HAP-1 (cell line): ENCODE data around the gene HIBCH.

Experiments used
- DNase-seq, 2 experiments: peaks; one replicate each; pipeline ENCODE4 v3.0.0-alpha.2; 2016 to 2020; ENCODE audit warnings: low spot score in 2 of 2
- H3K27me3 ChIP-seq: fragments of 250-450 bp; sonication (Bioruptor Pico); 2 replicates; pipeline ENCODE4 v1.5.1; 2020; ENCODE audit warnings: low read depth, mild to moderate bottlenecking, moderate library complexity
- H3K36me3 ChIP-seq: fragments of 250-450 bp; sonication (Bioruptor Pico); replicated peaks from 2 replicates; pipeline ENCODE4 v1.5.1; 2020; ENCODE audit warnings: mild to moderate bottlenecking
- H3K4me1 ChIP-seq: fragments of 250-450 bp; sonication (Bioruptor Pico); 2 replicates; pipeline ENCODE4 v1.5.1; 2020; ENCODE audit warnings: mild to moderate bottlenecking
- H3K4me3 ChIP-seq: fragments of 250-450 bp; sonication (Bioruptor Pico); 2 replicates; pipeline ENCODE4 v1.5.1; 2020; ENCODE audit warnings: mild to moderate bottlenecking, moderate library complexity
- H3K9me3 ChIP-seq: fragments of 250-450 bp; sonication (Bioruptor Pico); 2 replicates; pipeline ENCODE4 v1.5.1; 2020; ENCODE audit warnings: mild to moderate bottlenecking, moderate library complexity
- in situ Hi-C: fragments of 300-500 bp; cut with MboI; formaldehyde crosslinking; loops from 3 replicates; pipeline ENCODE4 v1.14.3; 2020; ENCODE audit warnings: low sequenced_read_pairs, inconsistent platforms, mixed read lengths

Gene HIBCH

GRCh38 chr2:190221429-190221828 lies 98.2 kb downstream of the HIBCH start:
- in situ Hi-C loops = no loop called here
- no peaks in the 10 kb centered on the region for H3K27me3 ChIP-seq
- no peak overlapping the region for H3K4me3 ChIP-seq
- H3K36me3 ChIP-seq = no peaks in the 10 kb centered on the region; the same call in 1 of the 2 replicates
- H3K9me3 ChIP-seq = no peaks in the 10 kb centered on the region
- no peaks in the 10 kb centered on the region for H3K4me1 ChIP-seq
- DNase-seq = no peak

- Histone ChIP-seq H3K36me3 (no peaks in the 10 kb centered on the region; the same call in 1 of the 2 replicates), H3K27me3 (no peaks in the 10 kb centered on the region), H3K4me3 (no peak overlapping the region), H3K9me3 (no peaks in the 10 kb centered on the region), H3K4me1 (peaks cover 13% of the 10 kb centered on the region)
- in situ Hi-C loops = no loop called here
- DNase-seq = no peak
Observed at GRCh38 chr2:190219186-190219585, 100.4 kb downstream of the HIBCH start.

- no peaks in the 10 kb centered on the region for H3K9me3 ChIP-seq
- H3K36me3 ChIP-seq = no peaks in the 10 kb centered on the region; the same call in 1 of the 2 replicates
- in situ Hi-C loops = no loop called here
- DNase-seq = no peak
- H3K27me3 ChIP-seq = no peaks in the 10 kb centered on the region
- peaks cover 13% of the 10 kb centered on the region for H3K4me1 ChIP-seq
- H3K4me3 ChIP-seq = no peak overlapping the region
Observed at GRCh38 chr2:190217616-190218015, 102.0 kb downstream of the HIBCH start.

- DNase-seq = peak in 1 of 2 experiments; percentile 44
- Histone ChIP-seq H3K36me3 (no peaks in the 10 kb centered on the region; the same call in 1 of the 2 replicates), H3K9me3 (no peaks in the 10 kb centered on the region), H3K4me3 (no peak overlapping the region), H3K4me1 (peaks cover 13% of the 10 kb centered on the region), H3K27me3 (no peaks in the 10 kb centered on the region)
- in situ Hi-C loops = no loop called here
Observed at GRCh38 chr2:190216829-190217228, 102.8 kb downstream of the HIBCH start.

GRCh38 chr2:190215620-190216019 lies 104.0 kb downstream of the HIBCH start:
- no peaks in the 10 kb centered on the region for H3K9me3 ChIP-seq
- no peaks in the 10 kb centered on the region; the same call in 1 of the 2 replicates for H3K36me3 ChIP-seq
- no peaks in the 10 kb centered on the region for H3K27me3 ChIP-seq
- H3K4me3 ChIP-seq = no peak overlapping the region
- H3K4me1 ChIP-seq = peaks cover 13% of the 10 kb centered on the region
- in situ Hi-C loops = no loop called here
- peak in 1 of 2 experiments; percentile 41 for DNase-seq

- in situ Hi-C loops = no loop called here
- H3K9me3 ChIP-seq = no peaks in the 10 kb centered on the region
- DNase-seq = no peak
- no peaks in the 10 kb centered on the region; the same call in 1 of the 2 replicates for H3K36me3 ChIP-seq
- H3K27me3 ChIP-seq = no peaks in the 10 kb centered on the region
- H3K4me3 ChIP-seq = no peak overlapping the region
- H3K4me1 ChIP-seq = peaks cover 13% of the 10 kb centered on the region
Observed at GRCh38 chr2:190214426-190215194, 105.0 kb downstream of the HIBCH start.

- H3K4me1 ChIP-seq = peaks cover 13% of the 10 kb centered on the region
- H3K36me3 ChIP-seq = no peaks in the 10 kb centered on the region; the same call in 1 of the 2 replicates
- H3K27me3 ChIP-seq = no peaks in the 10 kb centered on the region
- H3K4me3 ChIP-seq = no peak overlapping the region
- DNase-seq = no peak
- in situ Hi-C loops = no loop called here
- no peaks in the 10 kb centered on the region for H3K9me3 ChIP-seq
Observed at GRCh38 chr2:190213441-190214335, 105.9 kb downstream of the HIBCH start.

- in situ Hi-C loops = no loop called here
- DNase-seq = no peak
- Histone ChIP-seq H3K36me3 (no peaks in the 10 kb centered on the region; the same call in 1 of the 2 replicates), H3K27me3 (no peaks in the 10 kb centered on the region), H3K9me3 (no peaks in the 10 kb centered on the region), H3K4me3 (no peak overlapping the region), H3K4me1 (peaks cover 7% of the 10 kb centered on the region)
Observed at GRCh38 chr2:190210471-190210870, 109.2 kb downstream of the HIBCH start.

GRCh38 chr2:190209559-190209958 lies 110.1 kb downstream of the HIBCH start:
- Histone ChIP-seq H3K27me3 (no peaks in the 10 kb centered on the region), H3K36me3 (no peaks in the 10 kb centered on the region; the same call in 1 of the 2 replicates), H3K9me3 (no peaks in the 10 kb centered on the region), H3K4me3 (no peak overlapping the region), H3K4me1 (no peaks in the 10 kb centered on the region)
- no peak for DNase-seq
- in situ Hi-C loops = no loop called here

- H3K4me3 ChIP-seq = no peak overlapping the region
- in situ Hi-C loops = no loop called here
- DNase-seq = no peak
- no peaks in the 10 kb centered on the region for H3K4me1 ChIP-seq
- H3K36me3 ChIP-seq = peaks cover 5% of the 10 kb centered on the region; the same call in 1 of the 2 replicates
- no peaks in the 10 kb centered on the region for H3K9me3 ChIP-seq
- H3K27me3 ChIP-seq = no peaks in the 10 kb centered on the region
Observed at GRCh38 chr2:190207930-190208329, 111.7 kb downstream of the HIBCH start.

GRCh38 chr2:190205657-190206056 lies 114.0 kb downstream of the HIBCH start:
- Histone ChIP-seq H3K36me3 (0 out of 2 replicates have a peak, but pooled peaks cover 5% of the 10 kb centered on the region), H3K4me3 (no peak overlapping the region), H3K27me3 (no peaks in the 10 kb centered on the region), H3K9me3 (no peaks in the 10 kb centered on the region), H3K4me1 (no peaks in the 10 kb centered on the region)
- DNase-seq = no peak
- in situ Hi-C loops = no loop called here

- Histone ChIP-seq H3K4me1 (peaks cover 4% of the 10 kb centered on the region; the same call in 1 of the 2 replicates), H3K4me3 (no peak overlapping the region), H3K9me3 (no peaks in the 10 kb centered on the region), H3K27me3 (no peaks in the 10 kb centered on the region), H3K36me3 (peaks cover 10% of the 10 kb centered on the region; the same call in 1 of the 2 replicates)
- in situ Hi-C loops = no loop called here
- DNase-seq = no peak
Observed at GRCh38 chr2:190202604-190203003, 117.0 kb downstream of the HIBCH start.

GRCh38 chr2:190202018-190202417 lies 117.6 kb downstream of the HIBCH start:
- DNase-seq = no peak
- in situ Hi-C loops = no loop called here
- Histone ChIP-seq H3K27me3 (no peaks in the 10 kb centered on the region), H3K9me3 (no peaks in the 10 kb centered on the region), H3K4me3 (no peak overlapping the region), H3K4me1 (peaks cover 4% of the 10 kb centered on the region; the same call in 1 of the 2 replicates), H3K36me3 (peaks cover 10% of the 10 kb centered on the region; the same call in 1 of the 2 replicates)
